OCI-LY7 (cell line): ENCODE data around the gene ZNF488.

Experiments used
- EZH2phosphoT487 ChIP-seq: fragments of 200-600 bp; sonication (generic); IDR thresholded peaks from 2 replicates; pipeline ENCODE4 v1.6.1; 2018; ENCODE audit warnings: low read depth, borderline replicate concordance, mild to moderate bottlenecking, mixed run types, antibody characterized with exemption, low read length, moderate library complexity, mixed read lengths
- TF ChIP-seq, protein P1 (sequence below): fragments of 200-600 bp; sonication (generic); conservative IDR thresholded peaks from 2 replicates; pipeline ENCODE4 v1.5.1; 2014; ENCODE audit warnings: mild to moderate bottlenecking, antibody characterized with exemption, low read length, moderate library complexity, mixed read lengths

DNA sequence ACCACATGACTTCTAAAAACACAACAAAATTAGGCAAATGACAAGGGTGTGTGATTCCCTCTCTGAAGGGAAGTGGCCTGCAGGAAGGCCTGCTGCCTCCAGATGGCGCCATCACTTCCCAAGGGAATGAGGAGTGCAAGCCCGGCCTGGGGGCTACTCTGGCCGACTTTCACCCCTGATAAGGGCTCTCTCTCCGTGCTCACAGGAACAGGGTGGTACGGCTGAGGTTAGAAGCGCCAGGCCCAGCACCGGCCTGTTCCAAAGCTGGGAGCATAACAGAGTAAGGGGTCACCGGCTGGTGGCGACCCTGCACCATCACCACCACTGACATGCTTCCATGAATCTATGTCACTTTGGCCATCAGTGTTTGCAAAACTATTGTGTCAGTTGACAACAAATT lies 22.8 kb downstream of the ZNF488 start:
- TF ChIP-seq, protein P1, sequence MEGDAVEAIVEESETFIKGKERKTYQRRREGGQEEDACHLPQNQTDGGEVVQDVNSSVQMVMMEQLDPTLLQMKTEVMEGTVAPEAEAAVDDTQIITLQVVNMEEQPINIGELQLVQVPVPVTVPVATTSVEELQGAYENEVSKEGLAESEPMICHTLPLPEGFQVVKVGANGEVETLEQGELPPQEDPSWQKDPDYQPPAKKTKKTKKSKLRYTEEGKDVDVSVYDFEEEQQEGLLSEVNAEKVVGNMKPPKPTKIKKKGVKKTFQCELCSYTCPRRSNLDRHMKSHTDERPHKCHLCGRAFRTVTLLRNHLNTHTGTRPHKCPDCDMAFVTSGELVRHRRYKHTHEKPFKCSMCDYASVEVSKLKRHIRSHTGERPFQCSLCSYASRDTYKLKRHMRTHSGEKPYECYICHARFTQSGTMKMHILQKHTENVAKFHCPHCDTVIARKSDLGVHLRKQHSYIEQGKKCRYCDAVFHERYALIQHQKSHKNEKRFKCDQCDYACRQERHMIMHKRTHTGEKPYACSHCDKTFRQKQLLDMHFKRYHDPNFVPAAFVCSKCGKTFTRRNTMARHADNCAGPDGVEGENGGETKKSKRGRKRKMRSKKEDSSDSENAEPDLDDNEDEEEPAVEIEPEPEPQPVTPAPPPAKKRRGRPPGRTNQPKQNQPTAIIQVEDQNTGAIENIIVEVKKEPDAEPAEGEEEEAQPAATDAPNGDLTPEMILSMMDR = peak; percentile 84
- TF ChIP-seq EZH2phosphoT487 = no peak
